Activated CD4-positive, alpha-beta T cell treated with anti-CD3 and anti-CD28 coated beads, Interleukin-2, Interleukin-4, amounts not matched to agents 100 ng/mL and 50 ng/mL, durations not matched to agents 16 hours and 8 hours (primary cell): ENCODE measurements around the gene TAOK3.
"Not testable (repeated sequence)": the region's sequence is repeated elsewhere in the genome, so short reads cannot be mapped to it uniquely, and the experiment has no call there.

Experiments used
- DNase-seq: peaks from one replicate; pipeline ENCODE4 v3.0.0-alpha.2; 2020; ENCODE audit warnings: low spot score

The TAOK3 gene

DNA sequence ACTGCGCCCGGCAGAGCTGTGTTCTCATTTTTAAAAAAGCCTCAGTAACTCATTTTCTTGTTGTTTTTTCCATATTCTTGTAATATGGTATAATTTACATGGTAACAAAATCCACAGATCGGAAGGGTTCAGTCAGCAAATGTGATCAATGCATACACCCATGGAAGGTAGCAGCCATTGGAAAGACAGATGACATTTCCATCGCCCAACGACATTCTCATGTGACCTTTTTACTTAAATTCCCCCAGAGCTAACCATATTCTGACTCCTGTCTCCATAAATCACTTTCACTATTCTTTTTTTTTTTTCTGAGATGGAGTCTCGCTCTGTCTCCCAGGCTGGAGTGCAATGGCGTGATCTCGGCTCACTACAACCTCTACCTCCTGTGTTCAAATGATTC, 231.9 kb downstream of the TAOK3 start:
- no peak for DNase-seq

DNA sequence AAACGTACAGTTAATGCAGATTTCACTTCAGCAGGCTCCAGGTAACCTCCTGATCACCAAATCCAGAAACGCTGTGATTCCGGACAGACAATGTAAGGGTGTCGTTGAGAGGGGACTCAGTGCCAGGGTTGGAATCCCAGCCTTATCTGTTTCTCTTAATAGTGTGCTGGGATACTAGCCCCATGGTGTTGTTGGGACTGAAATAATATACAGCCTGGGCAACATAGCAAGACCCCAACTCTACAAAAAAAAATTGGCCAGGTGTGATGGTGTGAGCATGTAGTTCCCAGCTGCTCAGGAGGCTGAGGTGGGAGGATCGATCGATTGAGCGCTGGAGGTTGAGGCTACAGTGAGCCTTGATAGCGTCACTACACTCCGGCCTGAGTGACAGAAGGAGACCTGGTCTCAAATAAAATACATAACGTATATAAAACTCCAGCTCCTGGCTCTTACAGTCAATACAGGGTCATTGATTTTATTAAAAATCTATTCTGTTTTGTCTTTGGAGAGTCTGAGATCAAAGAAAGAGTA, 235.5 kb downstream of the TAOK3 start:
- DNase-seq = no peak

DNA sequence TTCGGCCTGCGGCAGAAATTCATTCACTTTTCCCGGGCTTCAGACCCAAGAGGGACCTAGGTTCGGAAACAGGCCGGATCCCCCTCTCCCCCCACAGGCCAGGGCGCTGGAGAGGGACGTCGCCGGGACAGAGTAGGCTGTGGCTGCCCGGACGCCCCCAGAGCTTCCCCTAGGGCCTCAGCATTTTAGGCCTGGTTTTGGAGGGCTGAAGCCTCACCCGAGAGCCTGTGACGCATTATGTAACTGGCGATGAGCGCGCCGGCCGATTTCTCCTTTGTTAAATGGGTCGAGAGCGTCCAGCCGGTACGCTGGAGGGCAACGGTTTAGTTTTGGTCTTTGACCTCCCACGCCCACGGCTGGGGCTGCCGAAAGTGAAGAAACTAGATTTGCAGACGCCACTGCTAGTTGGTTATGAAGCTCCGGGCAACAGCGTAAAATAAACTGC, 236.1 kb downstream of the TAOK3 start:
- peak; percentile 32 for DNase-seq

DNA sequence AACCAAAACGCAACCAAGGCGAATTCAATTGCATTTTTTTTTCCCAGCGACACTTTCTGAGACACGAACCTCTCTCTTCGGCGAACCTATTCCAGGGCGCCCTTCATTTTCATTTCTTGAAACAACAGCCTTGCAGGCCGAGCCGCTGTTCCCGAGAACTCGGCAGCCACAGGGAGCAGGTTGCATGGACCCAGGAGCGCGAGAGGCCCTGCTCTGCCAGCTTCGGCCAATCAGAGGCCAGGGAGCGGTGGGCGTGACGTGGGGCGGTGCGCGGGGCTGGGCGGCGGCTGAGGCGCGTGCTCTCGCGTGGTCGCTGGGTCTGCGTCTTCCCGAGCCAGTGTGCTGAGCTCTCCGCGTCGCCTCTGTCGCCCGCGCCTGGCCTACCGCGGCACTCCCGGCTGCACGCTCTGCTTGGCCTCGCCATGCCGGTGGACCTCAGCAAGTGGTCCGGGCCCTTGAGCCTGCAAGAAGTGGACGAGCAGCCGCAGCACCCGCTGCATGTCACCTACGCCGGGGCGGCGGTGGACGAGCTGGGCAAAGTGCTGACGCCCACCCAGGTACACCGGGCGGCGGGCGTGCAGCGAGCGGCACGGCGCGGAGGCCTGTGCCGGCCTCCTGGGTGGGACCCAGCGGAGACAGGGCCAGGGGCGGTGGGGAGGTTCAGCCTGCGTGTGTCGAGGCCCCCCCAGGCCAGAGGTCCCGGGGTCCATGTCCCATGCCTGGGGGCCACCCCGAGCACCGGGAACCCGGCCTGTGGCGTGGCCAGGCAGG, 236.7 kb downstream of the TAOK3 start, which contains the start of gene PEBP1:
Gene PEBP1, plus strand, starts transcription at position 337 of the 771 bp plus-strand sequence. Its CDS starts 86 bp downstream, at position 423.
- DNase-seq = peak; percentile 97

DNA sequence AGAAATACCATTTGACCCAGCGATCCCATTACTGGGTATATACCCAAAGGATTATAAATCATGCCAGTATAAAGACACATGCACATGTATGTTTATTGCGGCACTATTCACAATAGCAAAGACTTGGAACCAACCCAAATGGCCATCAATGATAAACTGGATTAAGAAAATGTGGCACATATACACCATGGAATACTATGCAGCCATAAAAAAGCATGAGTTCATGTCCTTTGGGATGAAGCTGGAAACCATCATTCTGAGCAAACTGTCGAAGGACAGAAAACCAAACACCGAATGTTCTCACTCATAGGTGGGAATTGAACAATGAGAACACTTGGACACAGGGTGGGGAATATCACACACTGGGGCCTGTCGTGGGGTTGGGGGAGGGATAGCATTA, 243.3 kb downstream of the TAOK3 start:
- not testable (repeated sequence) for DNase-seq

DNA sequence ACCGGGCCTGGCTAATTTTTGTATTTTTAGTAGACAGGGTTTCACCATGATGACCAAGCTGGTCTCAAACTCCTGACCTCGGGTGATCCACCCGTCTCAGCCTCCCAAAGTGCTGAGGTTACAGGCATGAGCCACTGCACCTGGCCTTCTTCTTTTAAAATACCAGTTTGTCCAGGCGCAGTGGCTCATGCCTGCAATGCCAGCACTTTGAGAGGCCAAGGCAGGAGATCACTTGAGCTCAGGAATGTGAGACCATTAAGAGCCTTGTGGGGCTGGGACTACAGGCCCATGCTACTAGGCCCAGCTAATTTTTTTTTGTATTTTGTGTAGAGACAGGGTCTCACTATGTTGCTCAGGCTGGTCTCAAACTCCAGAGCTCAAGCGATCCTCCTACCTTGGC, 244.8 kb downstream of the TAOK3 start:
- DNase-seq = no peak

DNA sequence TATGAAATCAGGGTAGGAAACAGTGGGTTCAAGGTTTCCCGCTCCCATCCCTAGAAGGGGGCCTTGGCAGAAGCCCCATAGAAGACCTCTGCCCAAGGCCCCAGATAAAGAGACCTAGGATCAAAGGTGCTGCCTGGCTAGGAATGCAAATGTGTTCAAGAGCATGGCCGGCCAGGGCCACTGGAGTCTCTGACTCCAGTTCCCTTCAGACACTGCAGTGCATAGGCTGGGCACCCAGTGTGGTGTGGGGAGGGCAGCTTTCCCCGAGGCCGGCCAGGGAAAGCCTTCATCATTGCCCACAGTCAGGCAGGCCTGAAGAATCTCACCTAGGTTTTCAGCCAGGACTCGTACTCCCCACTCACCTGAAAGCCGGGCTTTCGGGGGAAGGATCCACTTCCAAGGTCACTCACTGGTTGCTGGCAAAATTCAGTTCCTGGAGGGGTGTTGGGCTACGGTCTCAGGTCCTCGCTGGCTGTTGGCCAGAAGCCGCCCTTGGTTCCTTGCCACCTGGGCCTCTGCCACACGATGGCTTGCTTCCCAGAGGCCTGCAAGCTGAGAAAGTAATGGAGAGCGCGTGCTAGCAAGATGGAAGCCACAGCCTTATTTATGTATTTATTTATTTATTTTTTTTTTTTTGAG, 246.5 kb downstream of the TAOK3 start:
- no peak for DNase-seq

DNA sequence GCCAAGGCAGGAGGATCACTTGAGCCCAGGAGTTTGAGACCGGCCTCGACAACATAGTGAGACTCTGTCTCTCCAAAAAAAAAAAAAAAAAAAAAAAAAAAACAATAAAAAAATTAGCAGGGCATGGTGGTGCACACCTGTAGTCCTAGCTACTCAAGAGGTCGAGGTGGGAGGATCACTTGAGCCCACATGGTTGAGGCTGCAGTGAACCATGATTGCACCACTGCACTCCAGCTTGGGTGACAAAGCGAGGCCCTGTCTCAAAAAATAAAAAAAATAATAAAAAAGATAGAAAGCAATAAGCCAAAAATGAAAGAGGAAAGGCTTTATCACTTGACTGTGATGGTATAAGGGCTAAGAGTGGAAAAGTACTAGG, 247.0 kb downstream of the TAOK3 start:
- no peak for DNase-seq

DNA sequence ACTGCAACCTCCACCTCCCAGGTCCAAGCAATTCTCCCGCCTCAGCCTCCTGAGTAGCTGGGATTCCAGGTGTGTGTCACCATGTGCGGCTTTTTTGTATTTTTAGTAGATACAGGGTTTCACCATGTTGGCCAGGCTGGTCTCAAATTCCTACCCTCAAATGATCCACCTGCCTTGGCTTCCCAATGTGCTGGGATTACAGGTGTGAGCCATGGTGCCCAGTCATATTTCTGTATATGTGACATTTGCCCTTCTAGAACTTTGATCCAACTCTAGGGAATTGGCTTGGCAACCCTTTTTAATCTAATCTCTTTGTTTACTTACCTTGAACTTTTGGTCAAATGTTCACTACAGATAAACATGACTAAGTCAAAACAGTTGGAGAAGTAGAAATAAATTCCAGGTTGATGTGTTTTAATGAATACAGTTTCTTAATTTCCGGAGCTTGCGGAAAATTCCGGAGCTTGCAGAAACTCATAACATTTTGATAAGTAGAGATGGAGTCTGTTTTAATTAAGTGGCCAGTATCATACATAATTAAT, 248.3 kb downstream of the TAOK3 start:
- no peak for DNase-seq

DNA sequence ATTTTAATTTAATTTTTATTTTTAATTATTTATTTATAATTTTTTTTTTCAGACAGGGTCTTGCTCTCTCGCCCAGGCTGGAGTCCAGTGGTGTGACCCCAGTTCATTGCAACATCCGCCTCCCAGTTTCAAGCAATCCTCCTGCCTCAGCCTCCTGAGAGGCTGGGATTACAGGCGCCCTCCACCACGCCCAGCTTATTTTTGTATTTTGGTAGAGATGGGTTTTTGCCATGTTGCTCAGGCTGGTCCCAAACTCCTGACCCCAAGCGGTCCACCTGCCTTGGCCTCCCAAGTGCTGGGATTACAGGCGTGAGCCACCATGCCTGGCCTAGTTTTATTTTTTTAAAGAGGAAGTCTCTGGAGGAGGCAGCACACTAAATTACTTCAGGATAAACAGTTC, 250.4 kb downstream of the TAOK3 start:
- DNase-seq = no peak

DNA sequence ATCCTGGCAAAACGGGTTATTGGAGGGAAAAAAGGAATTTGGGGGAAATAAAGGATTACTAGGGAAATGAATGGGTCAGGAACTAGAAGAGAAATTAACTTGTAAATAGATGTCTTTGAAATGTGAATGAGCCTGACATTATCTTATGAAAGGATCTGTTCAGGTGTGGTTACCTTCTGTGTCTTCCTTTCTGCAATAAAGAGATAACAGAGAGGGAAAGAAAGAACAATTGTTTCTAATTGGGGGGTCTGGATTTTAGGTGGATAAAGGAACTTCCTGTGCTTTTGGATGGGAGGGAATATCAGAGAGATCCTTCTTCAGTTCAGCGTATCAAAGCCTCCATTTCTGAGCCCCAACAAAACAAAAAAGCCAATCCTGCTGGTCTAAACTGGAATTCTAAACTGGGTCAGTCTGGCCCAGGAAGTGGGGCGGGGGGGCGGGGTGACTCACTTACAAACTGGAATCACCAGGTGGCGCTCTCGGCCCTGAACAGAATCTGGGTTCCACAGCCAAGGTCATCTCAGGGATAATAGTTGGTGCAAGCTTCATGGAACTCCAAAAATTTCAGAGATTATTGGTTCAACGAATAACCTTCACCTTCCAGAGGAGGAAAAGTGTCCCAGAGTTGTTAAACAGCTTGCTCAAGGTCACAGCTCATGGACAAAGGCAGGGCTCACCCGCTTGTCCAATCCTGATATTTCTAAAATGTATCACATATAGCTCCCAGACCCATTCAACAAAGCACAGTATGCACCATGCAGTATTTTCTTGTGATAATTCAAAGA, 251.9 kb downstream of the TAOK3 start:
- peak; percentile 62 for DNase-seq

DNA sequence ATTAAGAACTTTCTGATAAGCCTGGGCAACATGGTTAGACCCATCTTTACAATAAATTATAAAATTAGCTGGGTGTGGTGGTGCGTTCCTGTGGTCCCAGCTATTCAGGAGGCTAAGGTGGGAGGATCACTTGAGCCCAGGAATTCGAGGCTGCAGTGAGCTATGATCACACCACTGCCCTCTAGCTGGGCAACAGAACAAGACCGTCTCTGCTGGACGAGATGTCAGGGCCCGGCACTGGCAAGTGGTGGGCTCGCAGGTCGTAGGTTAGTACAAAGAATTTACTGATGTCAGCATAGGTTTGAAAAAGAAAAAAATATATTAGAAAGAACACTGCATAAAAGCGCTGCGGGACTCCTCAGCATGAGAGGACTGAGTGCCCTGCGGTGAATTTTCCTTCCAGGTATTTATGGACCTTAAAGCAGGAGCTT, 253.2 kb downstream of the TAOK3 start:
- DNase-seq = no peak

DNA sequence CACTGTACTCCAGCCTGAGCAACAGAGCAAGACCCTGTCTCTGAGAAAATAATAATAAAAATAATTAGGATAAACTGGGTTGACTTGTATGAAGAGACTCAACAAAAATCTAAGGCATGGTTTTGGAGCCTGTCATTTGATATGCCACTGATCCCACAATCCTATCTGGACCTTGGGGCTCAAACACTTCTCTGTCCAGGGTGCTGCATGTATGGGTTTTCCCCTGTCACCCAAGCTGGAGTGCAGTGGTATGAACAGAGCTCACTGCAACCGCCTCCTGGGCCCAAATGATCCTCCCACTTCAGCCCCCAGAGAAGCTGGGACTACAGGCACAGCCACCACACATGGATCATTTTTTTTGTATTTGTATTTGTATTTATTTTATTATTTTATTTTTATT, 263.6 kb downstream of the TAOK3 start:
- DNase-seq = no peak

DNA sequence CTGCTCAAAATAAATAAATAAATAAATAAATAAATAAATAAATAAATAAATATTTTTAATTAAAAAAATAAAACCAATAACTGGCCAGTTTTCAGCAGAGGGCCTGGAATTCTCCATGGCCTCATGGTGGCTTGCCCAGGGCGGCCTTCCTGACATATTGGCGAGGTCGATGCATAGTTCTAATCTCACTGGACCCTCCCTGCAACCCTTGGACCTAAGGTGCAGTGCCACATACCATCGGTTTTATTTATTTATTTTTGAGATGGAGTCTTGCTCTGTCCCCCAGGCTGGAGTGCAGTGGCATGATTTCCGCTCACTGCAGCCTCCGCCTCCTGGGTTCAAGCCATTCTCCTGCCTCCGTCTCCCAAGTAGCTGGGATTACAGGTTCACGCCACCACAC, 265.0 kb downstream of the TAOK3 start:
- no peak for DNase-seq

DNA sequence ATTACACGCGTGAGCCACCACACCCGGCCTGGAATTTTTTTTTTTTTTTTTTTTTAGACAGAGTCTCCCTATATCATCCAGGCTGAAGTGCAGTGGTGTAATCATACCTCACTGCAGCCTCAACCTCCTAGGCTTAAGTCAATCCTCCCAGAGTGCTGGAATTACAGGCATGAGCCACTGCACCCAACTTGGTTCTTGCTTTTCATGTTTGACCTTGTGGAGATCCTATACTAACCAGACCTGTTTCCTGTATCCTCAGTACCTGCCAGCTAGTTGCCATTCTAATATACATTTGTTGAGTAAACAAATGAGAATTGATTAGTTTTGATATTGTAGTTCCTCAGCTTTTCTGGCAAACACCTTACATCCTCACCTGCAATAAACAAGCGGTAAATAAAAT, 265.7 kb downstream of the TAOK3 start:
- no peak for DNase-seq

DNA sequence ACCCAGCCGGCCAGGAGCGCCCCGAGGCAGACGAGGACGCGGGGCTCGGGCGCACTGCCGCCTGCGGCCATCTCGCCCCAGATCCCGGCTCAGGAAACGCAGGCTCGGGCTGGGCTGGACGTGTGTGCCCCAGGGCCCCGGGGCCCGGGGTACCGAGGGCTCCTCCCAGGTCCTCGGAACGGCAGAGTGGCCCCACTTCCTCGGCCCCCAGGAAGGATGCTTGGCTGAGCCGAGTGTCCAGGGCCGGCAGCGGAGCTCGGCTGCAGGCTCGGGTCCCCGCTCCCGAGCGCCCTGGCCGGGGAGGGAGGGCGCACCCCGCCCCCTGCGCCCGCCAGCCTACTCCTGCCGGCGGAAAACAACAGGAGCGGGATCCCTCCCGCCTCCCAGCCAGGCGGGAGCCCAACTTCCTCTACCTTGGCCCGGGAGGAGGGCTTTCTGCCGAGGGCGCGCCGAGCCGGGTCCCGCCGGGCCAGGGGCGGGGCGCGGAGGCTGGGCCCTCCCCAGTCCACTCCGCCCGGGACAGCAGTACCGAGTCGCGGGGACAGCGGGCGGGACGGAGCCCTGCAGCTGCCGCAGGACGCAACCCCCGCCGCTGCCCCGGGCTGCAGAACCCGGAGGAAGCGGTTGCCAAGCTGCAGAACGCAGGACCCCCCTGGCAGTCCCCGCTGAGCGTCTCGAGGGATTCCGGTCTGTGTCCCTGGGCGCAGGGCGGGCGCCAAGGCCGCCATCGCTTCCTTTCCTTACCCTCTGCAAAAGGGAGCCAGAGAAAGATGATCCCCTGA, 268.9 kb downstream of the TAOK3 start, which contains the start of gene VSIG10:
Gene VSIG10, minus strand, starts transcription at position 411 of the 782 bp plus-strand sequence. Its CDS starts 340 bp downstream, at position 71.
- no peak for DNase-seq

DNA sequence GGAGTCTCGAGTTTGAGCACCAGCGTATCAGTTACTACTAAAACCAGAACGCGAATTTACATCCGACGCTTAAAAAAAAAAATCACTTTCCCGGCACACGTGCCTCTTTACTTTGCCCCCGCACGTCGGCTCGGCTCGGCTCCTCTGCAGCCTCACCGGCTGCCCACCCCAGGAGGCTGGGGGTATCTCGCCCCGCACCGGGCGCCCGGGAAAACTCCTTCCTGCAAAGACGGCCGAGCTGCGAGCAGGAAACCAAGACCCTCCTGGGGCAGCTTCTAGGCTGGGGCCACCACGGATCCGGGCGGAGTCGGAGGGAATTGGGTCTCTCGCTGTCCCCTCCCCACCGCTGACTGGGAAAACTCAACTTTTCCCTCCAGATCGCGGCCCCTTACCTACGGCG, 269.5 kb downstream of the TAOK3 start:
- no peak for DNase-seq

DNA sequence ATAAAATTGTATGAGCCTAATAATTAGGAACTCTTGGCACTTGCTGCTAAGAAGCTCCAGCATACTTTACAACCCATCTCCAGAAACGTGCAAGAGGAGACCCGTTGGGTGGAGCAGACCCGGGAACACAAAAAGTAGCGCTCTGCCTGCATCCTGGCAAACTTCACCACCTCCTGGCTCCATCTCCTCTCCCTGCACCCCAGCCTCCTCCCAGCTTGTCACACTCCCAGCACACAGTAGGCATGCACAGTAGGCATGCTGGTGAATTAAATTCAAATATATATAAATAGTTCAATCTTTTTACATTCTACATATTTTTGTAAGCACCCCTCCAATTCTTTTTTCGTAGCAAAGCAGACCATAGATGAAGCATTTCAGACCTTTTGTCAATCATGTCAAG, 270.1 kb downstream of the TAOK3 start:
- DNase-seq = no peak

DNA sequence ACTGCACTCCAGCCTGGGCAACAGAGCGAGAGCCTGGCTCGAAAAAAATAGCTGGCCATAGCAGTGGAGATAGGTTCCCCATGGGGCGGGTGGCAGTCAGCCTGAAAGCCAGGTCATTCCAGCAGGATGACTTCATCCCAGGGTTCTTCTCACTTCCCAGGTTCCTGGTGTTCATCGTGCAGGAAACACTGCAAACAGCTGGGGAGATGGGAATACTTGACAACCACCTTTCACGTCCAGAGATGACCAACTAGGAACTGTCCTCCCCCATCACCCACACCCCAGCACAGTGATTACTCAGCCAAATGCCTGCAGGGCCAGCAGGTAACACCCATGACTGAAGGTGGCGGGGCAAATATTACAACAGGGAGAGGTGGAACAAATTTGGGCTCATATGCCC, 270.6 kb downstream of the TAOK3 start:
- DNase-seq = no peak

DNA sequence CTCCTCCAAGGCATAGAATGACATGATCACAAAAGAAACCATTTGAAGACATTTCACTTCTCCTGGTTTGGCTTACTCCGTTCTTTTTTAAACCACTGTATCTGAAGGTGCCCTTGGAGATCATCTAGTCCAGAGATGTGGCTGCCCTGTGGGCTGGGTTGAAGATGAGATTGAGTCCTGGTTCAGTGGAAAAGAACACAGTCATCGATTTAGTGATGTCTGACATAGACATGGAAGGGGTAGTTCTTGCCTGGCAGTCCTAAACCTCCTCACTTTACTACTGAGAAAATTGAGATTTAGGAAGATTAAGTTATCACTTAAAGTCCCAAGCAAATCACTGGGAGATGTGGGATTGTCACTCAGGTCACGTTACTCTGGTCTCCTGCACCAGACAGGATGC, 271.7 kb downstream of the TAOK3 start:
- DNase-seq = no peak
